Measurements from ENCODE around the gene AFP. TPM values are rescaled to one million over a fixed set of nuclear protein-coding genes. Genes with fewer than 3 reads are reported as not detected.

Gene AFP
- total and polyA plus RNA-seq, 2 experiments from 2014 or later: 15,250 to 23,697 TPM

GRCh38 chr4:73460913-73461522 lies 25.0 kb downstream of the AFP start:
- TF ChIP-seq EZH2 (IDR thresholded peaks at IDR 0.05; ENCODE audit: borderline replicate concordance): no peak
- no peak for TF ChIP-seq EZH2phosphoT487 (IDR thresholded peaks at IDR 0.05; ENCODE audit: low read depth, severe bottlenecking, unreplicated experiment)
- no peak for TF ChIP-seq CTCF (IDR thresholded peaks at IDR 0.05; ENCODE audit: poor library complexity)
- no peaks in the 10 kb centered on the region for H4K20me1 ChIP-seq (ENCODE audit: insufficient read depth, poor library complexity, severe bottlenecking)
- 64% methylated on average over 3 of the region's 4 CpGs for WGBS (ENCODE audit: low lambda C conversion rate, missing lambda C conversion rate)

GRCh38 chr4:73468170-73468569 lies 32.1 kb downstream of the AFP start:
- no peak overlapping the region for H3K4me2 ChIP-seq
- no peaks in the 10 kb centered on the region for H3K9me2 ChIP-seq (replicated peaks; ENCODE audit: insufficient read depth)
- H4K20me1 ChIP-seq (ENCODE audit: insufficient read depth, poor library complexity, severe bottlenecking): no peaks in the 10 kb centered on the region
- H3K9me3 ChIP-seq (ENCODE audit: low read depth): no peaks in the 10 kb centered on the region
- H3K27ac ChIP-seq: no peak overlapping the region
- TF ChIP-seq EZH2phosphoT487 (IDR thresholded peaks at IDR 0.05; ENCODE audit: low read depth, severe bottlenecking, unreplicated experiment) (no peak), EZH2 (IDR thresholded peaks at IDR 0.05; ENCODE audit: borderline replicate concordance) (no peak), CTCF (IDR thresholded peaks at IDR 0.05; ENCODE audit: poor library complexity) (no peak)
- no peak overlapping the region for H2AFZ ChIP-seq
- no peaks in the 10 kb centered on the region for H3K4me1 ChIP-seq (ENCODE audit: insufficient read depth)
- H3K79me2 ChIP-seq: no peaks in the 10 kb centered on the region
- no peak for DNase-seq (ENCODE audit: low spot score)
- no peaks in the 10 kb centered on the region for H3K36me3 ChIP-seq (replicated peaks; ENCODE audit: insufficient read depth, low read depth)
- no peak overlapping the region for H3K4me3 ChIP-seq
- no peaks in the 10 kb centered on the region for H3K27me3 ChIP-seq
- WGBS (ENCODE audit: low lambda C conversion rate, missing lambda C conversion rate): 100% methylated on average over 3 of the region's 3 CpGs

More at GRCh38 chr4:73460913-73461522, 25.0 kb downstream of the AFP start:
- Histone ChIP-seq H3K27me3 (no peaks in the 10 kb centered on the region), H2AFZ (no peak overlapping the region), H3K4me2 (no peak overlapping the region), H3K9me2 (replicated peaks; ENCODE audit: insufficient read depth) (no peaks in the 10 kb centered on the region), H3K79me2 (no peaks in the 10 kb centered on the region), H3K36me3 (replicated peaks; ENCODE audit: insufficient read depth, low read depth) (no peaks in the 10 kb centered on the region), H3K4me3 (no peak overlapping the region), H3K27ac (no peak overlapping the region), H3K4me1 (ENCODE audit: insufficient read depth) (no peaks in the 10 kb centered on the region), H3K9me3 (ENCODE audit: low read depth) (no peaks in the 10 kb centered on the region)
- DNase-seq (ENCODE audit: low spot score): no peak

- Histone ChIP-seq H3K4me1 (ENCODE audit: insufficient read depth) (no peaks in the 10 kb centered on the region), H3K4me2 (no peak overlapping the region), H3K36me3 (replicated peaks; ENCODE audit: insufficient read depth, low read depth) (no peaks in the 10 kb centered on the region), H3K27ac (no peak overlapping the region), H4K20me1 (ENCODE audit: insufficient read depth, poor library complexity, severe bottlenecking) (no peaks in the 10 kb centered on the region), H3K4me3 (no peak overlapping the region), H3K9me3 (ENCODE audit: low read depth) (no peaks in the 10 kb centered on the region), H3K79me2 (no peaks in the 10 kb centered on the region), H3K9me2 (replicated peaks; ENCODE audit: insufficient read depth) (no peaks in the 10 kb centered on the region), H3K27me3 (no peaks in the 10 kb centered on the region), H2AFZ (no peak overlapping the region)
- 91% methylated on average over 1 of the region's 1 CpG for WGBS (ENCODE audit: low lambda C conversion rate, missing lambda C conversion rate)
- TF ChIP-seq EZH2 (IDR thresholded peaks at IDR 0.05; ENCODE audit: borderline replicate concordance): no peak
- TF ChIP-seq CTCF (IDR thresholded peaks at IDR 0.05; ENCODE audit: poor library complexity): no peak
- TF ChIP-seq EZH2phosphoT487 (IDR thresholded peaks at IDR 0.05; ENCODE audit: low read depth, severe bottlenecking, unreplicated experiment): no peak
- DNase-seq (ENCODE audit: low spot score): no peak
Measured at GRCh38 chr4:73470728-73471127, 34.7 kb downstream of the AFP start.
